ENCODE measurements around the gene ACAD9. TPM values are rescaled to one million over a fixed set of nuclear protein-coding genes. Genes with fewer than 3 reads are reported as not detected.

The ACAD9 gene
- total RNA-seq, 2 donors from 2014 or later, result 32.0 to 55.1 TPM

GRCh38 chr3:128844502-128844901, 34.9 kb upstream of the ACAD9 start:
- Histone ChIP-seq H3K9me3 (no peaks in the 10 kb centered on the region), H3K4me3 (no peak overlapping the region), H3K4me1 (no peaks in the 10 kb centered on the region), H3K9ac (ENCODE audit: low read depth in 2 of 2, low read length in 2 of 2) (no peak overlapping the region), H3K36me3 (no peaks in the 10 kb centered on the region), H3K27ac (no peak overlapping the region), H3K27me3 (no peaks in the 10 kb centered on the region)
- no peak for TF ChIP-seq CTCF (IDR thresholded peaks at IDR 0.05)
- intact Hi-C loops (cut with DNase I), result no loop called here
- no peak for DNase-seq

- H3K36me3 ChIP-seq, result no peaks in the 10 kb centered on the region
- peak overlapping the region; percentile 41 for H3K4me3 ChIP-seq
- intact Hi-C loops (cut with DNase I), result no loop called here
- TF ChIP-seq CTCF (IDR thresholded peaks at IDR 0.05), result no peak
- H3K4me1 ChIP-seq, result no peaks in the 10 kb centered on the region
- H3K9ac ChIP-seq (ENCODE audit: low read depth in 2 of 2, low read length in 2 of 2), result peak overlapping the region in 1 of 2 donors; percentile 26
- no peaks in the 10 kb centered on the region for H3K9me3 ChIP-seq
- H3K27ac ChIP-seq, result no peak overlapping the region
- no peaks in the 10 kb centered on the region for H3K27me3 ChIP-seq
- DNase-seq, result no peak
Observed at GRCh38 chr3:128845119-128845777, 34.2 kb upstream of the ACAD9 start.

GRCh38 chr3:128845778-128846485, 33.5 kb upstream of the ACAD9 start:
- Histone ChIP-seq H3K9me3 (no peaks in the 10 kb centered on the region), H3K9ac (ENCODE audit: low read depth in 2 of 2, low read length in 2 of 2) (peak overlapping the region in 1 of 2 donors; percentile 50), H3K4me3 (peak overlapping the region; percentile 41), H3K36me3 (no peaks in the 10 kb centered on the region), H3K4me1 (no peaks in the 10 kb centered on the region), H3K27ac (no peak overlapping the region), H3K27me3 (no peaks in the 10 kb centered on the region)
- intact Hi-C loops (cut with DNase I), result no loop called here
- TF ChIP-seq CTCF (IDR thresholded peaks at IDR 0.05), result peak; percentile 52
- peak; percentile 91 for DNase-seq

GRCh38 chr3:128846486-128846891, 32.9 kb upstream of the ACAD9 start:
- Histone ChIP-seq H3K4me3 (peak overlapping the region; percentile 41), H3K9me3 (no peaks in the 10 kb centered on the region), H3K27me3 (no peaks in the 10 kb centered on the region), H3K36me3 (no peaks in the 10 kb centered on the region), H3K27ac (no peak overlapping the region), H3K9ac (ENCODE audit: low read depth in 2 of 2, low read length in 2 of 2) (peak overlapping the region in 1 of 2 donors; percentile 50), H3K4me1 (no peaks in the 10 kb centered on the region)
- no peak for TF ChIP-seq CTCF (IDR thresholded peaks at IDR 0.05)
- intact Hi-C loops (cut with DNase I), result no loop called here
- no peak for DNase-seq

- Histone ChIP-seq H3K27ac (no peak overlapping the region), H3K9me3 (no peaks in the 10 kb centered on the region), H3K27me3 (no peaks in the 10 kb centered on the region), H3K9ac (ENCODE audit: low read depth in 2 of 2, low read length in 2 of 2) (no peak overlapping the region), H3K36me3 (no peaks in the 10 kb centered on the region), H3K4me1 (no peaks in the 10 kb centered on the region), H3K4me3 (no peak overlapping the region)
- TF ChIP-seq CTCF (IDR thresholded peaks at IDR 0.05), result no peak
- DNase-seq, result no peak
- intact Hi-C loops (cut with DNase I), result no loop called here
Observed at GRCh38 chr3:128847666-128848370, 31.6 kb upstream of the ACAD9 start.
